HepG2 (cell line): ENCODE data around the gene IRF2. TPM values are rescaled to one million over a fixed set of nuclear protein-coding genes. Genes with fewer than 3 reads are reported as not detected.

Experiments used
- BCL6 ChIP-seq: IDR thresholded peaks from 2 replicates; pipeline ENCODE4 v1.6.1; 2016; ENCODE audit warnings: missing genetic modification reagents, missing compliant biosample characterization
- HOXD1 ChIP-seq: sonication (generic); formaldehyde crosslinking; IDR thresholded peaks from 2 replicates; pipeline ENCODE4 v1.5.0; 2020; ENCODE audit warnings: missing genetic modification reagents
- ISX ChIP-seq: sonication (generic); formaldehyde crosslinking; conservative IDR thresholded peaks from 2 replicates; pipeline ENCODE4 v1.5.0; 2020; ENCODE audit warnings: missing genetic modification reagents
- JUND ChIP-seq: sonication (generic); formaldehyde crosslinking; IDR thresholded peaks from 2 replicates; pipeline ENCODE4 v1.8.0; 2022; ENCODE audit warnings: mild to moderate bottlenecking, missing genetic modification reagents
- KLF6 ChIP-seq: IDR thresholded peaks from 2 replicates; pipeline ENCODE4 v1.8.0; 2016; ENCODE audit warnings: missing biosample characterization, missing genetic modification reagents
- MYNN ChIP-seq: sonication (generic); formaldehyde crosslinking; IDR thresholded peaks from 2 replicates; pipeline ENCODE4 v1.4.0; 2020; ENCODE audit warnings: mild to moderate bottlenecking, low read depth, missing genetic modification reagents
- NFE2 ChIP-seq: sonication (generic); formaldehyde crosslinking; IDR thresholded peaks from 2 replicates; pipeline ENCODE4 v1.4.0; 2020; ENCODE audit warnings: missing genetic modification reagents
- SP2 ChIP-seq: sonication (generic); formaldehyde crosslinking; IDR thresholded peaks from 2 replicates; pipeline ENCODE4 v1.5.1; 2020; ENCODE audit warnings: mild to moderate bottlenecking, missing genetic modification reagents
- STAT5B ChIP-seq: sonication (generic); formaldehyde crosslinking; IDR thresholded peaks from 2 replicates; pipeline ENCODE4 v1.4.0; 2020; ENCODE audit warnings: missing genetic modification reagents
- ZHX2 ChIP-seq, 2 experiments: sonication (generic) in 1 of 2; formaldehyde crosslinking in 1 of 2; IDR thresholded peaks; 2 replicates each; pipeline versions ENCODE4 v1.6.1 to v1.9.0; 2014 to 2022; ENCODE audit warnings: antibody characterized with exemption in 1 of 2, borderline replicate concordance in 1 of 2, inconsistent platforms in 1 of 2, low read depth in 1 of 2, missing genetic modification reagents in 1 of 2
- ZNF660 ChIP-seq: sonication (generic); formaldehyde crosslinking; IDR thresholded peaks from 2 replicates; pipeline ENCODE4 v1.5.1; 2020; ENCODE audit warnings: mild to moderate bottlenecking, low read depth, missing genetic modification reagents, borderline replicate concordance
- ZNF737 ChIP-seq: sonication (generic); formaldehyde crosslinking; IDR thresholded peaks from 2 replicates; pipeline ENCODE4 v1.5.0; 2020; ENCODE audit warnings: missing genetic modification reagents, mild to moderate bottlenecking, borderline replicate concordance
- ZSCAN12 ChIP-seq: sonication (generic); formaldehyde crosslinking; IDR thresholded peaks from 2 replicates; pipeline ENCODE4 v1.9.0; 2021; ENCODE audit warnings: mild to moderate bottlenecking, missing genetic modification reagents
- polyA plus RNA-seq, 8 experiments: library from polyadenylated mRNA; depleted of rRNA in 3 of 8; stranded (reverse) in 7 of 8; unstranded in 1 of 8; fragments of >200 nt; fragmentation: Illumina TruSeq in 4 of 8; extraction: Trizol in 4 of 8; gene quantifications; 2 replicates each; pipeline versions ENCODE4 v1.2.1 to v1.2.3, GENCODE V29; 2011 to 2016; ENCODE audit warnings: low read depth in 4 of 8, missing spikeins in 1 of 8, mixed read lengths in 1 of 8; ENCODE audit not compliant: insufficient read depth in 1 of 8
- total RNA-seq, 5 experiments: library from RNA; depleted of rRNA; stranded (reverse); fragments of >200 nt; fragmentation: Illumina TruSeq; extraction: Trizol; gene quantifications; 2 replicates each; pipeline ENCODE4 v1.2.3, GENCODE V29; 2016; ENCODE audit warnings: low read depth in 1 of 5
- TF ChIP-seq, protein P1 (sequence below): sonication (generic); formaldehyde crosslinking; IDR thresholded peaks from 2 replicates; pipeline ENCODE4 v1.4.0; 2020; ENCODE audit warnings: missing genetic modification reagents, borderline replicate concordance
- TF ChIP-seq, protein P2 (sequence below): sonication (generic); formaldehyde crosslinking; IDR thresholded peaks from 2 replicates; pipeline ENCODE4 v1.4.0; 2020; ENCODE audit warnings: missing genetic modification reagents
- TF ChIP-seq, protein P3 (sequence below): sonication (generic); formaldehyde crosslinking; conservative IDR thresholded peaks from 2 replicates; pipeline ENCODE4 v1.8.0; 2022; ENCODE audit warnings: low read depth, missing genetic modification reagents

IRF2 gene
- total and polyA plus RNA-seq, 2 of the 13 experiments (the other 11 are each of a cell fraction or from before 2014, with no cell fraction given), result 15.5 to 28.8 TPM

DNA sequence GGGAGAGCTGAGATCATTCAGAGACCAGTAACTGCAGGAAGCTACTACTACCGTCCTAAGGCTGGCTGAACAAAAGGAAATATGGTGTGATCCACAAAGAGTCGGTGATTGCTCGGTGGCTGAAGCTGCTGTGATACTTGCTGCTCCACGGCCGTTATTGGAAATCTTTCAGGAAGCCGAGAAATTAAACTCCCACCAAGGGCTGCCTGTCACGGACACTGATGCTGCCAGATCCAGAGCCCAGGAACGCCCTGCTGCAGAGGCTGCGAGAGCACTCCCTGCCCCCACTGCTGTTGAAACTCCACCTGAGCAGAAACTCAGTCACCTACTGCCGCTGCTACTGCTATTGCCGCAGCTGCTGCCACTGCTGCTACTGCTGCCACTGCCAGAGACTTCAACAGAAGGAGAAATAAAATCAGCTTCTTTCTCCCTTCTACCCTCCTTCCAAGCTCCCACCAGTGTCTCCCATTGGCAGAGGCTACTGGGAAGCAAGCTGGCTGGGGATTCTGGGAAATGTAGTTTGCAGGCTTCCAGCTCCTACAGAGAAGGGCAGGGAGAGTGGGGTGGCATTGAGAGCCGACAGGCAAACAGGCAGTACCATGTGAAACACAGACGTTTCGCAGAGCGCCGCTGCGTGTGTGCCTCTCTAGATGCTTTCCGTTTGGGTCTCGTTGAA is 130.7 kb downstream of the IRF2 start (continued):
- TF ChIP-seq, protein P1, sequence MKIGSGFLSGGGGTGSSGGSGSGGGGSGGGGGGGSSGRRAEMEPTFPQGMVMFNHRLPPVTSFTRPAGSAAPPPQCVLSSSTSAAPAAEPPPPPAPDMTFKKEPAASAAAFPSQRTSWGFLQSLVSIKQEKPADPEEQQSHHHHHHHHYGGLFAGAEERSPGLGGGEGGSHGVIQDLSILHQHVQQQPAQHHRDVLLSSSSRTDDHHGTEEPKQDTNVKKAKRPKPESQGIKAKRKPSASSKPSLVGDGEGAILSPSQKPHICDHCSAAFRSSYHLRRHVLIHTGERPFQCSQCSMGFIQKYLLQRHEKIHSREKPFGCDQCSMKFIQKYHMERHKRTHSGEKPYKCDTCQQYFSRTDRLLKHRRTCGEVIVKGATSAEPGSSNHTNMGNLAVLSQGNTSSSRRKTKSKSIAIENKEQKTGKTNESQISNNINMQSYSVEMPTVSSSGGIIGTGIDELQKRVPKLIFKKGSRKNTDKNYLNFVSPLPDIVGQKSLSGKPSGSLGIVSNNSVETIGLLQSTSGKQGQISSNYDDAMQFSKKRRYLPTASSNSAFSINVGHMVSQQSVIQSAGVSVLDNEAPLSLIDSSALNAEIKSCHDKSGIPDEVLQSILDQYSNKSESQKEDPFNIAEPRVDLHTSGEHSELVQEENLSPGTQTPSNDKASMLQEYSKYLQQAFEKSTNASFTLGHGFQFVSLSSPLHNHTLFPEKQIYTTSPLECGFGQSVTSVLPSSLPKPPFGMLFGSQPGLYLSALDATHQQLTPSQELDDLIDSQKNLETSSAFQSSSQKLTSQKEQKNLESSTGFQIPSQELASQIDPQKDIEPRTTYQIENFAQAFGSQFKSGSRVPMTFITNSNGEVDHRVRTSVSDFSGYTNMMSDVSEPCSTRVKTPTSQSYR (CRISPR knock-in tag), result peak; percentile 55; the same call in 1 of the 2 replicates
- TF ChIP-seq JUND (CRISPR knock-in tag) (no peak), ZNF737 (no peak), ZSCAN12 (CRISPR knock-in tag) (no peak), ZNF660 (CRISPR knock-in tag) (no peak), ZHX2 (IDR thresholded peaks at IDR 0.05; ENCODE audit: low read depth) (no peak), ZHX2 (CRISPR knock-in tag; IDR thresholded peaks at IDR 0.05; ENCODE audit: borderline replicate concordance) (no peak), ISX (CRISPR knock-in tag) (no peak), STAT5B (no peak), NFE2 (CRISPR knock-in tag) (no peak), SP2 (0 out of 2 replicates have a peak, but pooled peaks have one; percentile 22), HOXD1 (CRISPR knock-in tag) (0 out of 2 replicates have a peak, but pooled peaks have one; percentile 15), KLF6 (CRISPR knock-in tag) (no peak), BCL6 (CRISPR knock-in tag) (no peak), MYNN (CRISPR knock-in tag) (no peak)
- TF ChIP-seq, protein P2, sequence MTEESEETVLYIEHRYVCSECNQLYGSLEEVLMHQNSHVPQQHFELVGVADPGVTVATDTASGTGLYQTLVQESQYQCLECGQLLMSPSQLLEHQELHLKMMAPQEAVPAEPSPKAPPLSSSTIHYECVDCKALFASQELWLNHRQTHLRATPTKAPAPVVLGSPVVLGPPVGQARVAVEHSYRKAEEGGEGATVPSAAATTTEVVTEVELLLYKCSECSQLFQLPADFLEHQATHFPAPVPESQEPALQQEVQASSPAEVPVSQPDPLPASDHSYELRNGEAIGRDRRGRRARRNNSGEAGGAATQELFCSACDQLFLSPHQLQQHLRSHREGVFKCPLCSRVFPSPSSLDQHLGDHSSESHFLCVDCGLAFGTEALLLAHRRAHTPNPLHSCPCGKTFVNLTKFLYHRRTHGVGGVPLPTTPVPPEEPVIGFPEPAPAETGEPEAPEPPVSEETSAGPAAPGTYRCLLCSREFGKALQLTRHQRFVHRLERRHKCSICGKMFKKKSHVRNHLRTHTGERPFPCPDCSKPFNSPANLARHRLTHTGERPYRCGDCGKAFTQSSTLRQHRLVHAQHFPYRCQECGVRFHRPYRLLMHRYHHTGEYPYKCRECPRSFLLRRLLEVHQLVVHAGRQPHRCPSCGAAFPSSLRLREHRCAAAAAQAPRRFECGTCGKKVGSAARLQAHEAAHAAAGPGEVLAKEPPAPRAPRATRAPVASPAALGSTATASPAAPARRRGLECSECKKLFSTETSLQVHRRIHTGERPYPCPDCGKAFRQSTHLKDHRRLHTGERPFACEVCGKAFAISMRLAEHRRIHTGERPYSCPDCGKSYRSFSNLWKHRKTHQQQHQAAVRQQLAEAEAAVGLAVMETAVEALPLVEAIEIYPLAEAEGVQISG (CRISPR knock-in tag), result peak; percentile 60
- TF ChIP-seq, protein P3, sequence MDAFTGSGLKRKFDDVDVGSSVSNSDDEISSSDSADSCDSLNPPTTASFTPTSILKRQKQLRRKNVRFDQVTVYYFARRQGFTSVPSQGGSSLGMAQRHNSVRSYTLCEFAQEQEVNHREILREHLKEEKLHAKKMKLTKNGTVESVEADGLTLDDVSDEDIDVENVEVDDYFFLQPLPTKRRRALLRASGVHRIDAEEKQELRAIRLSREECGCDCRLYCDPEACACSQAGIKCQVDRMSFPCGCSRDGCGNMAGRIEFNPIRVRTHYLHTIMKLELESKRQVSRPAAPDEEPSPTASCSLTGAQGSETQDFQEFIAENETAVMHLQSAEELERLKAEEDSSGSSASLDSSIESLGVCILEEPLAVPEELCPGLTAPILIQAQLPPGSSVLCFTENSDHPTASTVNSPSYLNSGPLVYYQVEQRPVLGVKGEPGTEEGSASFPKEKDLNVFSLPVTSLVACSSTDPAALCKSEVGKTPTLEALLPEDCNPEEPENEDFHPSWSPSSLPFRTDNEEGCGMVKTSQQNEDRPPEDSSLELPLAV (CRISPR knock-in tag), result no peak
